K562 (cell line): ENCODE data around the gene ERN1. TPM values are rescaled to one million over a fixed set of nuclear protein-coding genes. Genes with fewer than 3 reads are reported as not detected.

Experiments used
- ATAC-seq: fragments of 200-7000 bp; cut with Tn5 transposase; 3 replicates; pipeline ENCODE4 v1.9.1; 2020; ENCODE audit warnings: moderate library complexity
- BruUV-seq: library from RNA; stranded (reverse); fragments of 400-500 nt; replicated peaks from 2 replicates; lab custom pipeline; 2021; lab: Mats Ljungman, UMichigan
- CTCF ChIA-PET: fragments of 300-600 bp; formaldehyde crosslinking; extraction: SDS; loops from one replicate; lab custom pipeline; 2021; ENCODE audit warnings: low intra/inter-chr PET ratio; lab: Yijun Ruan, JAX
- POLR2A ChIA-PET: fragments of 300-600, 350-650 bp; sonication (Branson Sonifier 250); formaldehyde crosslinking; extraction: SDS; loops from one replicate; lab custom pipeline; 2021; ENCODE audit warnings: antibody characterized with exemption, inconsistent platforms; lab: Yijun Ruan, JAX
- DNase-seq, 4 experiments: peaks; one replicate each; pipeline versions ENCODE4 v3.0.0 to v3.0.0-alpha.2; 2011 to 2018; ENCODE audit warnings: low spot score in 3 of 4, mixed read lengths in 3 of 4; ENCODE audit errors: extremely low read depth in 1 of 4
- FAIRE-seq: peaks from 2 replicates; lab custom pipeline; 2011; peaks lifted over from hg19 to GRCh38; lab: Jason Lieb, UNC
- H2AFZ ChIP-seq: 2 replicates; pipeline ENCODE4 v1.6.0; 2011; ENCODE audit warnings: low read depth, low read length, control low read depth, inconsistent platforms
- H3K27ac ChIP-seq: fragments of 200-600 bp; 3 replicates; pipeline ENCODE4 v1.8.0; 2011; ENCODE audit warnings: low read depth, mild to moderate bottlenecking, control low read depth, inconsistent platforms, low read length, moderate library complexity, mixed read lengths; ENCODE audit errors: extremely low read depth
- H3K27me3 ChIP-seq, 2 experiments: fragments of 300-600 bp in 1 of 2; 2 replicates in 1 of 2; 3 replicates in 1 of 2; pipeline versions ENCODE4 v1.6.0 to v1.8.0; 2011; ENCODE audit warnings: inconsistent platforms in 2 of 2, low read length in 2 of 2, mild to moderate bottlenecking in 1 of 2, mixed read lengths in 1 of 2, moderate library complexity in 1 of 2; ENCODE audit not compliant: control insufficient read depth in 2 of 2, insufficient read depth in 2 of 2
- H3K36me3 ChIP-seq: fragments of 300-600 bp; 3 replicates; pipeline ENCODE4 v1.8.0; 2011; ENCODE audit warnings: mild to moderate bottlenecking, low read length, inconsistent platforms; ENCODE audit not compliant: control insufficient read depth, insufficient read depth
- H3K4me1 ChIP-seq, 2 experiments: fragments of 200-600 bp in 1 of 2; replicated peaks in 1 of 2; 2 replicates in 1 of 2; 3 replicates in 1 of 2; pipeline versions ENCODE4 v1.5.1 to v1.8.0; 2011; ENCODE audit warnings: inconsistent platforms in 2 of 2, low read length in 2 of 2, mild to moderate bottlenecking in 1 of 2, mixed read lengths in 1 of 2, moderate library complexity in 1 of 2; ENCODE audit not compliant: control insufficient read depth in 2 of 2, insufficient read depth in 2 of 2
- H3K4me2 ChIP-seq: 2 replicates; pipeline ENCODE4 v1.6.1; 2011; ENCODE audit warnings: low read length, control low read depth, inconsistent platforms, mixed read lengths; ENCODE audit not compliant: insufficient read depth
- H3K4me3 ChIP-seq: fragments of 200-600 bp; sonication (generic), shearing (Covaris generic); 2 replicates; pipeline ENCODE4 v1.5.1; 2016; ENCODE audit warnings: control low read depth, inconsistent platforms
- H3K79me2 ChIP-seq: fragments of 200-600 bp; 3 replicates; pipeline ENCODE4 v1.8.0; 2011; ENCODE audit warnings: low read length, inconsistent platforms; ENCODE audit not compliant: control insufficient read depth, insufficient read depth
- H3K9ac ChIP-seq, 2 experiments: 2 replicates each; pipeline versions ENCODE4 v1.6.0 to v1.6.1; 2011; ENCODE audit warnings: low read depth in 2 of 2, low read length in 2 of 2, control low read depth in 1 of 2, inconsistent platforms in 1 of 2, mild to moderate bottlenecking in 1 of 2, mixed read lengths in 1 of 2; ENCODE audit not compliant: insufficient read depth in 1 of 2
- H3K9me1 ChIP-seq: one replicate; pipeline ENCODE4 v1.6.0; 2011; ENCODE audit warnings: inconsistent platforms, mild to moderate bottlenecking, low read length, moderate library complexity; ENCODE audit not compliant: control insufficient read depth, insufficient read depth
- H3K9me3 ChIP-seq: replicated peaks from 2 replicates; pipeline ENCODE4 v1.5.1; 2011; ENCODE audit warnings: low read depth, low read length, inconsistent platforms; ENCODE audit not compliant: control insufficient read depth, insufficient read depth
- H4K20me1 ChIP-seq: replicated peaks from 2 replicates; pipeline ENCODE4 v1.6.1; 2011; ENCODE audit warnings: low read length, inconsistent platforms, mixed read lengths; ENCODE audit not compliant: control insufficient read depth, insufficient read depth
- BHLHE40 ChIP-seq: IDR thresholded peaks from 2 replicates; pipeline ENCODE4 v1.6.1; 2011; ENCODE audit warnings: low read length, improper control_type of control experiment
- EGR1 ChIP-seq: fragments of 450-650 bp; conservative IDR thresholded peaks from 2 replicates; pipeline ENCODE4 v1.6.1; 2017; ENCODE audit warnings: mild to moderate bottlenecking
- HIVEP1 ChIP-seq: fragments of 250-450 bp; sonication (Bioruptor Pico); IDR thresholded peaks from 2 replicates; pipeline ENCODE4 v1.4.0; 2020; ENCODE audit warnings: mild to moderate bottlenecking
- ZSCAN32 ChIP-seq: fragments of 450-650 bp; formaldehyde crosslinking; IDR thresholded peaks from 2 replicates; pipeline ENCODE4 v1.4.0; 2020; ENCODE audit warnings: mild to moderate bottlenecking, moderate library complexity
- WGBS: fragments of 100-300 bp; shearing (Covaris generic); methylation state at CpG from one replicate; pipeline ENCODE4 v1.1.6; 2016; ENCODE audit warnings: low coverage, mixed read lengths; ENCODE audit not compliant: insufficient coverage; ENCODE audit errors: missing lambda C conversion rate; 5-methylcytosine and 5-hydroxymethylcytosine counted together
- in situ Hi-C: fragments of 300-500 bp; cut with MboI; formaldehyde crosslinking; loops from 4 replicates; pipeline ENCODE4 v1.15.0; 2018; ENCODE audit warnings: inconsistent platforms, mixed read lengths
- intact Hi-C: fragments of 100-400 bp; cut with micrococcal nuclease; formaldehyde crosslinking; loops from 2 replicates; pipeline ENCODE4 v1.14.2; 2022
- polyA plus RNA-seq, 8 experiments: library from polyadenylated mRNA; depleted of rRNA in 4 of 8; stranded (reverse) in 5 of 8; unstranded in 3 of 8; fragments of >200 nt; fragmentation: Nextera tagmentation in 2 of 8; fragmentation: Illumina TruSeq in 1 of 8; extraction: Ambion mirVana in 2 of 8; extraction: Trizol in 1 of 8; gene quantifications; 2 replicates each; pipeline versions ENCODE4 v1.2.1 to v1.2.3, GENCODE V29; 2011 to 2014; ENCODE audit warnings: inconsistent platforms in 1 of 8, missing spikeins in 1 of 8
- total RNA-seq, 7 experiments: library from RNA; depleted of rRNA in 6 of 7; stranded (reverse); fragments of >200 nt in 6 of 7; fragmentation: Illumina TruSeq in 2 of 7; extraction: Trizol in 2 of 7; gene quantifications; 2 replicates each; pipeline versions ENCODE4 v1.2.1 to v1.2.3, GENCODE V29; 2011 to 2021; ENCODE audit warnings: low replicate concordance in 1 of 7
- TF ChIP-seq, protein P1 (sequence below), 2 experiments: fragments of 450-650 bp in 1 of 2; IDR thresholded peaks; 2 replicates each; pipeline ENCODE4 v1.6.1; 2011 to 2017; ENCODE audit warnings: low read depth in 2 of 2, antibody characterized with exemption in 1 of 2, borderline replicate concordance in 1 of 2, low read length in 1 of 2, mild to moderate bottlenecking in 1 of 2, mixed read lengths in 1 of 2; ENCODE audit not compliant: control insufficient read depth in 1 of 2

Gene ERN1
- total and polyA plus RNA-seq, 9 of the 15 experiments (the other 6 are each of a cell fraction or from before 2014, with no cell fraction given) = 2.1 to 22.5 (median 7.3) TPM

DNA sequence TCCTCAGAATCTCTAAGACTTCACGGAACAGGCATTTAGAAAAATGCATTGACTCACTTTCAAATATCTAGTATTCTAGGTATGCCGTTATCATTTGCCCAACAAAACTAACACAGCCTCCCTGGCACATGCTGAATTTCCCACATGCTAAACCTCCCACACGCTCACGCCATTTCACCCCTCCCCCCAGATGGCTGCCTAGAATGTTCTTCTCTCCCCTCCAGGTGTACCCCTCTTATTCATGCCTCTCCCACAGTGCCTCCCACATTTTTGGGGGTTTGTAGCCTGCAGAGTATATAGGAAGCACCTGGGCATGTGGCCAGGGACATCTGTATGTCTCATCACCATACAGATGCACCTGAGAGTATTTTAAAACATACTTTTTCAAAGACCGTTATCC lies 71.3 kb downstream of the ERN1 start:
- no peaks in the 10 kb centered on the region for H3K27me3 ChIP-seq
- H3K9me3 ChIP-seq = no peaks in the 10 kb centered on the region
- no peaks in the 10 kb centered on the region for H4K20me1 ChIP-seq
- ATAC-seq = no peak
- no peak overlapping the region for H3K9ac ChIP-seq
- H3K79me2 ChIP-seq = no peaks in the 10 kb centered on the region
- FAIRE-seq = no peak
- H3K4me1 ChIP-seq = no peaks in the 10 kb centered on the region; a peak in 1 of 5 replicates
- no TSS peak for BruUV-seq
- intact Hi-C loops = no loop called here
- DNase-seq = peak in 1 of 4 experiments; percentile 29
- in situ Hi-C loops = no loop called here
- POLR2A ChIA-PET = interaction anchor here (1.0 kb wide), 1 partner anchor 87 kb away, joined by 3 read pairs; no protein-coding TSS in a partner anchor
- CTCF ChIA-PET = interaction anchor here (1.4 kb wide), 1 partner anchor 75 kb away, joined by 3 read pairs; no protein-coding TSS in a partner anchor
- H2AFZ ChIP-seq = no peak overlapping the region
- peak; percentile 43 for TF ChIP-seq BHLHE40
- TF ChIP-seq, protein P1, sequence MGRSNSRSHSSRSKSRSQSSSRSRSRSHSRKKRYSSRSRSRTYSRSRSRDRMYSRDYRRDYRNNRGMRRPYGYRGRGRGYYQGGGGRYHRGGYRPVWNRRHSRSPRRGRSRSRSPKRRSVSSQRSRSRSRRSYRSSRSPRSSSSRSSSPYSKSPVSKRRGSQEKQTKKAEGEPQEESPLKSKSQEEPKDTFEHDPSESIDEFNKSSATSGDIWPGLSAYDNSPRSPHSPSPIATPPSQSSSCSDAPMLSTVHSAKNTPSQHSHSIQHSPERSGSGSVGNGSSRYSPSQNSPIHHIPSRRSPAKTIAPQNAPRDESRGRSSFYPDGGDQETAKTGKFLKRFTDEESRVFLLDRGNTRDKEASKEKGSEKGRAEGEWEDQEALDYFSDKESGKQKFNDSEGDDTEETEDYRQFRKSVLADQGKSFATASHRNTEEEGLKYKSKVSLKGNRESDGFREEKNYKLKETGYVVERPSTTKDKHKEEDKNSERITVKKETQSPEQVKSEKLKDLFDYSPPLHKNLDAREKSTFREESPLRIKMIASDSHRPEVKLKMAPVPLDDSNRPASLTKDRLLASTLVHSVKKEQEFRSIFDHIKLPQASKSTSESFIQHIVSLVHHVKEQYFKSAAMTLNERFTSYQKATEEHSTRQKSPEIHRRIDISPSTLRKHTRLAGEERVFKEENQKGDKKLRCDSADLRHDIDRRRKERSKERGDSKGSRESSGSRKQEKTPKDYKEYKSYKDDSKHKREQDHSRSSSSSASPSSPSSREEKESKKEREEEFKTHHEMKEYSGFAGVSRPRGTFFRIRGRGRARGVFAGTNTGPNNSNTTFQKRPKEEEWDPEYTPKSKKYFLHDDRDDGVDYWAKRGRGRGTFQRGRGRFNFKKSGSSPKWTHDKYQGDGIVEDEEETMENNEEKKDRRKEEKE (IDR thresholded peaks at IDR 0.05; ENCODE audit: borderline replicate concordance in 1 of 2, control insufficient read depth in 1 of 2, low read depth in 2 of 2, low read length in 1 of 2) = no peak
- TF ChIP-seq EGR1 = 0 out of 2 replicates have a peak, but pooled peaks have one; percentile 12
- no peak for TF ChIP-seq HIVEP1 (CRISPR knock-in tag)
- no peak for TF ChIP-seq ZSCAN32 (CRISPR knock-in tag)
- TF ChIP-seq, all 486 proteins: peak for 2
- Histone ChIP-seq H3K9me1 (no peaks in the 10 kb centered on the region), H3K4me2 (no peak overlapping the region), H3K27ac (no peak overlapping the region), H3K36me3 (peaks cover 19% of the 10 kb centered on the region; the same call in 2 of the 3 replicates), H3K4me3 (no peak overlapping the region)
- WGBS = 64% methylated on average over 5 of the region's 5 CpGs
